Kidney glomerular epithelial cell (primary cell): ENCODE data around the gene PLEKHF1.
"Not testable (repeated sequence)": the region's sequence is repeated elsewhere in the genome, so short reads cannot be mapped to it uniquely, and the experiment has no call there.

Experiments used
- DNase-seq: peaks from one replicate; lab custom pipeline; 2025; lab: John Stamatoyannopoulos, UW

The PLEKHF1 gene, protein sequence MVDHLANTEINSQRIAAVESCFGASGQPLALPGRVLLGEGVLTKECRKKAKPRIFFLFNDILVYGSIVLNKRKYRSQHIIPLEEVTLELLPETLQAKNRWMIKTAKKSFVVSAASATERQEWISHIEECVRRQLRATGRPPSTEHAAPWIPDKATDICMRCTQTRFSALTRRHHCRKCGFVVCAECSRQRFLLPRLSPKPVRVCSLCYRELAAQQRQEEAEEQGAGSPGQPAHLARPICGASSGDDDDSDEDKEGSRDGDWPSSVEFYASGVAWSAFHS

DNA sequence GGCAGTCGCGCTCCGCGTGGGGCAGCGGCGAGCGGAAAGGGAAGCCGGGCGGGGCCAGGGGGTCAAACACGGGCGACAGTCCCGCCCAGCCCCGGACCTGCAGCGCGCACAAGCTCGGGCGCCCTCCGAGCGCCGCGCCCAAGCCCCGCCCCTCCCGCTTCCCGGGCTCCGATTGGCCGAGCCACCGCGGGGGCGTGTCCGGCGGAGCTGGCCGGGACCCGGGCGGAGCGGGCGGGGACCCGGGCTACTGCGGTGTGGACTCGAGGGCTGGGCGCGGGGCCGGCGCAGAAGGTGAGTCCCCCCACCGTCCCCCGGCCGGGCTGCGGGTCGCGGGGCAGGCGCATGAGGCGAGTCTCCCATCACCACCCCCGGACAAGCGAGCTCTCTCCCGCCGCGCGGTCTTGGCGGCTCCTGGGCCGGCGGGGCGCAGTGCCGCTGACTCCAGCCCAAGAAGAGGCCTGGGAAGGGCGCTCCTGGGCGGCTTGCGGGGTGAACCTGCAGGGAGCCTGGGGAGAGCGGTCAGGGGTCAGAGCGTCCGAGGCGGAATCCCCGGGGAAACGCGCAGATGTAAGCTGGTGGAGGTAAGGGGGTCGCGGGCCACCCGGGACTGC lies at the start of gene PLEKHF1:
Gene PLEKHF1 (plus strand): TSS at position 247 of the 611 bp plus-strand sequence. CDS start 8,379 bp downstream, outside the sequence.
- DNase-seq, result peak; percentile 17

DNA sequence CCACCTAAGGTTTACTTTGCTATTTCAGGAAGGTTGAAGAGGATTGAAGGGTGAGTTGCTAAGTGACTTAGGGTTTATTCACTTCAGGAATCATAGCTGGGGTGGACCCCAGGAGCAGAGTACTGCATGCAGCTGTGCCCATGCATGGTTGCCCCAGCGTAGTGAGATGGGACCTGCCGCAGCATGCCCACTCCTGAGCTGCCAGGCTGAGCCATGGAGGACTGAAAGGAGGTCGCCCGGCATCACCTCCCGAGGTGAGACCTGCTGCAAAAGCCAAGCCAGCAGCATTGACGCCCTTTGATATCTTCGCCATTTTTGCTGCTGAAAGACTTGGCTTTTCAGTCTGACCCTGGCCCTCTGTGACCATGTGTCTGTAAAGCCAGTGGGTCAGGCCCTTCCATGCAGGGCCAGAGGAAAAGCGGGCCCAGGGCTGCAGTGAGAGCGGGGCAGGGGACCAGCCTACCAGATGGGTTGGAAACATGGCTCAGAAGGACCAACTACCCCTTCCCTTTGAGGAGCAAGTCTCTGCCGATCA lies 49.3 kb upstream of the PLEKHF1 start:
- no peak for DNase-seq

DNA sequence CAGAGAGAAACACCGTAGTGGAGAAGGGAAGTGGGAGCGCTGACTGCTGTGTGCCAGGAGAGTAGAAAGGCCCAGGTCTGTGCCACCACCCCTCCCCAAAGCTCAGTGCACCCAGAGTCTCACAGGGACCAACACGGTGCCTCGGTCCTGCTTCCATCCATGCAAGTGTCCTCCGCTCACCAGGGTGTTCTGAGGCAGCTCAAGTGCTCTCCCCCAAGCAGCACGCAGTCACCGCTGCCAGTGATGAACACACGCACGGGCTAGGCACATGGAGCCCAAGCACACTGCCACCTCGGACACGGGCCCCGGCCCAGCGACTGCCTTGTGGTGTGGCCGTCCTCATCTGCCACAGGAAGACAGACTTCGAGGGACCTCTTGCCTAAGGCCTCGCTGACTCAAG lies 48.7 kb upstream of the PLEKHF1 start:
- no peak for DNase-seq

DNA sequence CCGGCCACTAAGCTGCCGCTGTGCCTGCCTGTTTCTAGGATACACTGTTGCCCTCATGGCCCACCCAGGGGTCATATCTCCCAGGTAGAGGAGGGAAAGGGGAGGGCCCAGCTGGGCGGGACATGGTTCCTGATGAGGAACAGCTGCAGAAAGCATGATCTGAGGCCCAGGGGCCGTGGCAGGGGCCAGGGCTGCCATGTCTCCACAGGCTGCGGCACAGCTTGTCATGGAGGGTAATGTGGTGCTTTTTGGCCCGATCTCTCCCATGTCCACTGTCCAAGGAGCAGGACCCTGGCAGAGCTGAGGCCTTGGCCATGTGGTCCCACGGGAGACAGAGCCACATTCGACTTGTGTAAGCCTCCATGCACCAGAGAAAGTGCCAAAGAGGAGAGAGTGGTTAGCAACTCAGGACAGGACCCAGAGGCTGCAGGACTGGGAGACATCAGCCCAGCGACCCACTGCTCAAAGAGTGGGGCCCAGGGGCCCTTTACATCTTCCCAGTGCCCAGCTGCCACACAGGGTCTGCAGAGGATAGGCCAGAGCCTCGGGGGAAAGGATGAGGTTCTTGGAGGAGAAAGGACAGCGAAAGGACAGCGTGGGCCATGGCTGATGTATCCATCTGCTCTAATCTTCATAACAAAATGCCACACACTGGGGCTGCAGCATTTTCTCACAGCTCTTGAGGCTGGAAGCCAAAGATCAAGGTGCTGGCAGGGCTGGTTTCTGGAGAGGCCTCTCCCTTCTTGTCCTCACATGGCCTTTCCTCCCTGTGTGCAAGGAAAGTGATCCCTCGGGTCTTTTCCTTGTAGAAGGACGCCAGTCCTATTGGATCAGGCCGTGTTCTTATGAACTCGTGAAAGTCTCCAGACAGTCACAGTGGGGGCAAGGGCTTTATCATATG lies 47.6 kb upstream of the PLEKHF1 start:
- no peak for DNase-seq

DNA sequence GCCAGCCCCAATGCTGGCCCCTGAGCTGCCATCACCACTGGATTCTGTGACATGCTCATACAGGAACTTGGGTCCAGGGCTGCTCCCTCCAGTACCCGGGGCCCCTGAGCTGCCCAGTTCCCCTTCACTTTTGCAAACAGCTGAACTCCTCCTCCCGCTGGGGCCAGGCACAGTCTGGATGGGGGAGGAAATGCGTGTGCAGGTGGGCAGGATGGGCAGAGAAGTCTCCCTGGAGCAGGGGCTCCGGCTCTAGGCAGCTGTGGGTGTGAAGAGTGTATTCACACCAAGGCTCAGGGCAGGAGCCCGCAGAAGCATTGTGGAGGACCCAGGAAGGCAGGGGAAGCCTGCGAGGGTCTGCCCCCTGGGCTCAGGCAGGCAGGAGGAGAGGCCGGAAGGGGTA lies 46.8 kb upstream of the PLEKHF1 start:
- DNase-seq, result no peak

- DNase-seq, result no peak
Measured at GRCh38 chr19:29618871-29619270, 46.4 kb upstream of the PLEKHF1 start.

DNA sequence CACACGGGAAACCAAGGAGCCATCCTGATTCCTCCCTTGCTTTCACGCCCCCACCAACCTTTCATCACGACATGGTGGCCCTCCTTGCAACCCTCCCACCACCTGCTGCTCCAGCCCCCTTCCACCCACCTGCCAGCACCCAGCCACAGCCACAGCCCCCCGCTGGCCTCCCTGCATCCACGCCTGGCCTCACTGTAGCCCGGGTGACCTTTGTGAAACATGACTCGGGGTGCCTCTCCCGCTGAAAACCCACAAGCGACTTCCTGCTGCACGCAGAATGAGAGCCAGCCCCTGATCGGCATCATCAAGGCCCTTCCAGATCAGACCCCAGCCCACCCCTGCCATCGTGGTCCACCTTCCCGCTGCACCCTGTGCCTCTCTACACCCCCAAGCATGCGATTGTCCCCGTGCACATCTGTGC lies 44.3 kb upstream of the PLEKHF1 start:
- no peak for DNase-seq

DNA sequence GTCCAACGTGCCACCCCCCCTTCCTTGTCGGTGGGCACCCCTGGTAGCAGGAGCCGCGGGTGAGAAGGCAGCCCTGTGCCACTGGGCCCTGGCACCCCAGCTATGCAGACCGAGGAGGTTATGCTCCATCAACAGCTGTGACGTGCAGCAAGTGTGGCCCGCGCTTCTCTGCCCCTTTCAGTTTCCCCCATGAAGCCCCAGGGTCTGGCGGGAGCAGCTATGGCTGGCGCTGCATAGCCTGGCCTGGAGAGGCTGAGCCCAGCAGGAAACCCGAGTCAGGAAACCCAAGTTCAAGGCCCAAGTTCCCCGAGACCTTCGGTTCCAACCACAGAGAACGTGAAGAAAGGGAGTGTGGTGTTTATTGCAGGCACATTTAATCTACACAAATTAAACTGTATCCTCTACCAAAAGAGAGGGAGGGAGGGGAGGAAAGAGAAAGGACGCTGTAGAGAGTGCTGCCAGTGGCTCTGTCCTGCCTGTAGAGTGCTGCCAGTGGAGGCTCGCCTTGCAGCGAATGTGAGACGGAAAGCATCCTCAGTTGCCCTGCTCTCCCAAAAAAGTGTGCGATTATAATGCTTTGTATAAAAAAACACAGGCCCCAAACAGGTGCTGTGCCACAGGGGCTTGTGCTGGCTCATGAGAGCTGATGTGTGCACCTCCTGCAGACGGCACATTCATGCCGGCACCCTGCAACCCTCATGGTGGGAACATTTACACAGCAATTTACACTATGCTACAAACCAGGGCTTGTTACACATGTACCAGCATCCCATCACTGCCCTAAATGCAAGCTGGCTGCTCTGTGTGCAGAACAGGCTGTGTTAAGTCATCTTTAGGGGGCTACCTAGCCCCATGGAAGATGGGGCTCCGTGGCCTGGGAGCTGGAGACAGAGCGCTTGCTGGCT lies 42.8 kb upstream of the PLEKHF1 start:
- no peak for DNase-seq

DNA sequence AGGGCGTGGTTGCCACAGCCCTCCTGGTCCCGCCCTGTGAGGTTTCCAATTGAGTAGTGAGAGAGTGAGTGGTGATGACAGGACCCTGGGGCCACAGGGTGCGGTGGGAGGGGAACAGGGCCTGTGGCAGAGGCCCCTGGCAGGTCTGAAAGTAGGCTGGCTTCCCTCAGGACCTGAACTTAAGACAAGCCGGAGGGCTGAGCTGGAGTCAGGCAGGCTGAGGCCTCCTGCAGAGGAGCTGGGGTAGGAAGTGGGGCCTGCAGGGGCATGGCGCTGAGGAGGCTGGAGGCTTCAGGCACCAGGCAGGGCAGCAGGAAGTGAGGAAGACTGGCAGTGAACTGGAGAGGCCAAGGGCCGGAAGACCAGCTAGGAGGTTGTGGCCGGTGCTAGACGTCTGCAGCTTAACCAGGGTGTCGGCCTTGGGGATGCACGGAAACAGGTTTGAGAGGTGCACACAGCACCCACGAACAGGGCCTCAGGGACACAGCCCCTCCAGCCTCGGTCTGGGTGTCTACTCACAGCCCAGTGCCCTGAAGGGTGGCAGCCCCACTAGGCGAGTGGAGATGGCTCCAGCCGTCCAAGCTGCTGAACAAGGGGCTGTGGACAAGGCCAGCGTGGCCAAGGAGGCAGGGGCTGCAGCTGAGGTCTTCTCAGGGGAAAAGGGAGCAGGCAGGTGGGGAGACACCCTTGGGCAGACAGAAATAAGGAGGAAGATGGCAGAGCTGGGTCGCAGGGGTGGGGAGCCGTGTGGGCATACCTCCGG lies 41.4 kb upstream of the PLEKHF1 start:
- no peak for DNase-seq

GRCh38 chr19:29624489-29625185 lies 40.6 kb upstream of the PLEKHF1 start:
- no peak for DNase-seq

GRCh38 chr19:29625186-29625651 lies 40.0 kb upstream of the PLEKHF1 start:
- no peak for DNase-seq

DNA sequence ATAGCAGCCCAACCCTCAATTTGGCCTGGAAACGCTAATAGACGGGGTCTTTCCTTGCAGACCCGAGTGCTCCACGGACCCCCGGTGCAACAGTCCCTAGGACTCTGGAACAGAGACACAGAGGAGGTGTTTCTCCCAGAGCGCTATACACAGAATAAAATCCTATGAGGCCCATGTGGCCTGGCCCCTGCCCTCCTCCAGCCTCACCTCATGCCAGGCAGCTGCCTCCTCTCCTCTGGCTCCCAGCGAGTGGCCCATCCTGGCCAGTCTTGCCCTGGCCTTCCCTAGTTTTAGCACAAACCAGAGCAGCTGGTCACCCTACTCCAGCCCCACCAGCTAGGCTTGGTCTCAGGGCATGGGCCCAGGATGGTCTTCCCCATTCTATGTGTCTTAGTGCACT lies 38.9 kb upstream of the PLEKHF1 start:
- DNase-seq, result no peak

DNA sequence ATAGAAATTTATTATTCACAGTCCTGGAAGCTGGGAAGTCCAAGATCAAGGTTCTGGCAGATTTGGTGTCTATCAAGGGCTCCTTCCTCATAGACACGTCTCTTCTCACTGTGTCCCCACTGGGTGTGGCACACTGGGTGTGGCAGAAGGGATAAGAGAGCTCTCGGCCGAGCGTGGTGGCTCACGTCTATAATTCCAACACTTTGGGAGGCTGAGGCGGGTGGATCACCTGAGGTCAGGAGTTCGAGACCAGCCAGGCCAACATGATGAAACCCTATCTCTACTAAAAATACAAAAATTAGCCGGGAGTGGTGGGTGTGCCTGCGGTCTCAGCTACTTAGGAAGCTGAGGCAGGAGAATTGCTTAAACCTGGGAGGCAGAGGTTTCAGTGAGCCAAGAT lies 38.4 kb upstream of the PLEKHF1 start:
- not testable (repeated sequence) for DNase-seq

- DNase-seq, result no peak
Measured at GRCh38 chr19:29628661-29629385, 36.4 kb upstream of the PLEKHF1 start.

GRCh38 chr19:29629836-29630534 lies 35.3 kb upstream of the PLEKHF1 start:
- DNase-seq, result no peak

GRCh38 chr19:29630655-29631054 lies 34.6 kb upstream of the PLEKHF1 start:
- peak; percentile 5 for DNase-seq

DNA sequence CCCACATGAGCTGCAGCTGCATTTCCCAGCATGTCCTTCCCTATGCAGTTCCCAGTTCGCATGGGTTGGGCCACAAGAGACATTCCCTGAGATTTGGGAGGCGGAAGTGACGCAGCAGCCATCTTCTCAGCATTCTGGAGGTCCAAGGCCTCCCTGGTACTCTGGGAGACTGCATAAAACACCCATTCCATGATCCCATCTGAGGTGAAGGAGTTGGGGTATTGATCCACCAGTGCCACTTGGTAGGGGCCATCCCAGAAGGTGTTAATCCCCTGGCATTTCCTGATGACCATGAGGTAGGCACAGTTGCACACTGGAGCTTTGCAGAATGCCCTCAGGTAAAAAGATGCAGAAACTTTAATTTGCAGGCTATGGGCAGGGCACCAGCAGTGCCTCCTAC lies 33.8 kb upstream of the PLEKHF1 start:
- no peak for DNase-seq

GRCh38 chr19:29634002-29634401 lies 31.3 kb upstream of the PLEKHF1 start:
- no peak for DNase-seq
